Measurements from ENCODE around the gene HOXD9.

- TF ChIP-seq CTCF (IDR thresholded peaks at IDR 0.05 in 8 of 11, conservative IDR thresholded peaks at IDR 0.05 in 3 of 11) (no peak), POLR2AphosphoS5 (IDR thresholded peaks at IDR 0.05) (no peak)
Observed at GRCh38 chr2:176142281-176142680, 19.8 kb downstream of the HOXD9 start.

All from spleen (tissue), 7 donors.